Trophoblast cell (in vitro differentiated cells and primary cell): ENCODE measurements around the gene STKLD1.
A peak's percentile ranks its signal among the peaks of the same experiment; 100 is the strongest.

Source experiments
- DNase-seq, 2 donors: peaks; one replicate each; pipeline ENCODE4 v3.0.0-alpha.2; 2016
- H2AFZ ChIP-seq: 2 replicates; pipeline ENCODE4 v1.6.1; 2013; ENCODE audit warnings: low read length, moderate library complexity, mild to moderate bottlenecking; ENCODE audit not compliant: insufficient read depth, poor library complexity
- H2AK5ac ChIP-seq: 2 replicates; pipeline ENCODE4 v1.6.1; 2013; ENCODE audit warnings: mild to moderate bottlenecking, low read length
- H2BK120ac ChIP-seq: 2 replicates; pipeline ENCODE4 v1.6.1; 2013; ENCODE audit warnings: low read length, mild to moderate bottlenecking, moderate library complexity; ENCODE audit not compliant: insufficient read depth, poor library complexity
- H2BK12ac ChIP-seq: 2 replicates; pipeline ENCODE4 v1.6.1; 2013; ENCODE audit warnings: mild to moderate bottlenecking, low read length, moderate library complexity
- H2BK5ac ChIP-seq: 2 replicates; pipeline ENCODE4 v1.6.1; 2013; ENCODE audit warnings: low read length, low read depth, moderate library complexity, mild to moderate bottlenecking; ENCODE audit not compliant: poor library complexity
- H3K14ac ChIP-seq: 2 replicates; pipeline ENCODE4 v1.6.1; 2013; ENCODE audit warnings: mild to moderate bottlenecking, low read length
- H3K18ac ChIP-seq: 2 replicates; pipeline ENCODE4 v1.6.1; 2013; ENCODE audit warnings: mild to moderate bottlenecking, low read length
- H3K23ac ChIP-seq: 2 replicates; pipeline ENCODE4 v1.6.1; 2013; ENCODE audit warnings: low read length
- H3K27ac ChIP-seq: 2 replicates; pipeline ENCODE4 v1.5.1; 2013; ENCODE audit warnings: low read depth, mild to moderate bottlenecking, inconsistent platforms, low read length, moderate library complexity
- H3K27me3 ChIP-seq: 2 replicates; pipeline ENCODE4 v1.6.1; 2013; ENCODE audit warnings: inconsistent platforms, mild to moderate bottlenecking, low read length, moderate library complexity; ENCODE audit not compliant: insufficient read depth
- H3K36me3 ChIP-seq, 2 experiments: 1 replicate in 1 of 2; 2 replicates in 1 of 2; pipeline ENCODE4 v1.6.1; 2013; ENCODE audit warnings: low read length in 2 of 2, mild to moderate bottlenecking in 2 of 2, moderate library complexity in 1 of 2; ENCODE audit not compliant: insufficient read depth in 2 of 2, control insufficient read depth in 1 of 2
- H3K4ac ChIP-seq: 2 replicates; pipeline ENCODE4 v1.6.1; 2013; ENCODE audit warnings: low read depth, mild to moderate bottlenecking, low read length, moderate library complexity
- H3K4me1 ChIP-seq, 2 experiments: 1 replicate in 1 of 2; 2 replicates in 1 of 2; pipeline ENCODE4 v1.6.1; 2013; ENCODE audit warnings: low read length in 2 of 2, mild to moderate bottlenecking in 2 of 2, moderate library complexity in 1 of 2; ENCODE audit not compliant: insufficient read depth in 2 of 2, control insufficient read depth in 1 of 2
- H3K4me2 ChIP-seq: 2 replicates; pipeline ENCODE4 v1.6.1; 2013; ENCODE audit warnings: inconsistent platforms, mild to moderate bottlenecking, low read length, moderate library complexity
- H3K4me3 ChIP-seq: 2 replicates; pipeline ENCODE4 v1.5.1; 2013; ENCODE audit warnings: mild to moderate bottlenecking, low read depth, low read length, inconsistent platforms
- H3K79me1 ChIP-seq: one replicate; pipeline ENCODE4 v1.6.1; 2013; ENCODE audit warnings: low read length
- H3K79me2 ChIP-seq: 2 replicates; pipeline ENCODE4 v1.6.1; 2013; ENCODE audit warnings: low read length, mild to moderate bottlenecking; ENCODE audit not compliant: control insufficient read depth, insufficient read depth, poor library complexity
- H3K9ac ChIP-seq: 2 replicates; pipeline ENCODE4 v1.6.1; 2013; ENCODE audit warnings: mild to moderate bottlenecking, low read length
- H3K9me3 ChIP-seq: 2 replicates; pipeline ENCODE4 v1.6.1; 2013; ENCODE audit warnings: low read depth, mild to moderate bottlenecking, control low read depth, inconsistent platforms, low read length; ENCODE audit not compliant: insufficient read depth
- H4K12ac ChIP-seq: 2 replicates; pipeline ENCODE4 v1.6.1; 2013; ENCODE audit warnings: low read depth, mild to moderate bottlenecking, low read length, moderate library complexity
- H4K8ac ChIP-seq: 2 replicates; pipeline ENCODE4 v1.6.1; 2013; ENCODE audit warnings: low read depth, mild to moderate bottlenecking, low read length, moderate library complexity
- H4K91ac ChIP-seq: one replicate; pipeline ENCODE4 v1.6.1; 2013; ENCODE audit warnings: low read depth, mild to moderate bottlenecking, low read length, moderate library complexity
- WGBS: extraction: QIAGEN DNeasy Blood & Tissue Kit; methylation state at CpG from one replicate; pipeline ENCODE4 v1.1.7; 2013; ENCODE audit warnings: missing lambda C conversion rate; ENCODE audit not compliant: insufficient read length, insufficient coverage; ENCODE audit errors: extremely low coverage; 5-methylcytosine and 5-hydroxymethylcytosine counted together

STKLD1 gene

GRCh38 chr9:133352635-133353340, 23.4 kb upstream of the STKLD1 start:
- no peak overlapping the region for H2BK5ac ChIP-seq
- H3K36me3 ChIP-seq = peaks cover 41 to 52% of the 10 kb centered on the region in 2 experiments
- no peak overlapping the region for H3K18ac ChIP-seq
- H3K23ac ChIP-seq = no peak overlapping the region
- H3K27ac ChIP-seq = no peak overlapping the region
- no peak overlapping the region for H3K4ac ChIP-seq
- no peak overlapping the region for H2BK120ac ChIP-seq
- H3K9ac ChIP-seq = no peak overlapping the region
- no peak overlapping the region for H4K8ac ChIP-seq
- no peak overlapping the region for H4K12ac ChIP-seq
- H3K27me3 ChIP-seq = no peaks in the 10 kb centered on the region
- no peak overlapping the region for H4K91ac ChIP-seq
- H3K14ac ChIP-seq = no peak overlapping the region
- H3K79me2 ChIP-seq = peaks cover 13% of the 10 kb centered on the region
- no peak overlapping the region for H3K4me2 ChIP-seq
- peaks cover 12% of the 10 kb centered on the region for H3K79me1 ChIP-seq
- H3K9me3 ChIP-seq = no peaks in the 10 kb centered on the region
- no peak overlapping the region for H2AFZ ChIP-seq
- H3K4me3 ChIP-seq = no peak overlapping the region
- no CpG with 5 or more reads among the region's 8 CpGs for WGBS
- no peak for DNase-seq
- H3K4me1 ChIP-seq = peaks cover 4 to 24% of the 10 kb centered on the region in 2 experiments
- no peak overlapping the region for H2BK12ac ChIP-seq
- H2AK5ac ChIP-seq = no peak overlapping the region

GRCh38 chr9:133353548-133353947, 22.6 kb upstream of the STKLD1 start:
- H3K4me3 ChIP-seq = no peak overlapping the region
- no peak overlapping the region for H4K8ac ChIP-seq
- H3K23ac ChIP-seq = no peak overlapping the region
- H3K79me2 ChIP-seq = peaks cover 8% of the 10 kb centered on the region
- peaks cover 5% of the 10 kb centered on the region for H3K79me1 ChIP-seq
- DNase-seq = no peak
- H2BK12ac ChIP-seq = no peak overlapping the region
- no peak overlapping the region for H3K27ac ChIP-seq
- peaks cover 42 to 58% of the 10 kb centered on the region in 2 experiments for H3K36me3 ChIP-seq
- no peak overlapping the region for H3K9ac ChIP-seq
- H4K91ac ChIP-seq = no peak overlapping the region
- H3K27me3 ChIP-seq = no peaks in the 10 kb centered on the region
- no peak overlapping the region for H3K14ac ChIP-seq
- H2AFZ ChIP-seq = no peak overlapping the region
- no peak overlapping the region for H2BK120ac ChIP-seq
- no peaks in the 10 kb centered on the region for H3K9me3 ChIP-seq
- H3K18ac ChIP-seq = no peak overlapping the region
- no peak overlapping the region for H2BK5ac ChIP-seq
- H3K4me2 ChIP-seq = no peak overlapping the region
- WGBS = no CpG with 5 or more reads among the region's 5 CpGs
- H3K4ac ChIP-seq = no peak overlapping the region
- no peak overlapping the region for H2AK5ac ChIP-seq
- H3K4me1 ChIP-seq = peaks cover 4 to 25% of the 10 kb centered on the region in 2 experiments
- no peak overlapping the region for H4K12ac ChIP-seq

DNA sequence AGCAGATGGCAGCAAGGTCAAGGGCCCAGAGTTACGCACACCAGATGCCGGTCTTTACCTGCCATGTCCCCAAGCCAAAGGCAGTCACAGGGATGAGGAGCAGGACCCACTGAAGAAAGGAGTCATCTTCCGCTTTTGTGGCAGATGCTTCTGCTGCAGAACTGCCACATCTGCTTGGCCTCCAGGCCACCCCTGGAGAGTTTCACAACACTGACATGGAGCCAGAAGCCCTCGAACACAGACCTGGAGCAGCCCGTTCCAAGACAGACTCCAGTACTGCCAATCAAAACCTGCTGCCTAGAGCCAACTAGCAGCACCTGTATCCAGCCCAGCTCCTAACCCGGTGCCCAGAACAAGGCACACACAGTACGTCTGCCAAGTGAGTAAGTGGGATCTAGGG, 21.4 kb upstream of the STKLD1 start:
- no CpG with 5 or more reads among the region's 7 CpGs for WGBS
- no peak overlapping the region for H3K4me3 ChIP-seq
- no peaks in the 10 kb centered on the region for H3K27me3 ChIP-seq
- H4K91ac ChIP-seq = no peak overlapping the region
- peaks cover 45 to 62% of the 10 kb centered on the region in 2 experiments for H3K36me3 ChIP-seq
- H3K14ac ChIP-seq = no peak overlapping the region
- H3K4me2 ChIP-seq = no peak overlapping the region
- no peak overlapping the region for H2AFZ ChIP-seq
- H3K79me2 ChIP-seq = peaks cover 2% of the 10 kb centered on the region
- no peak for DNase-seq
- no peak overlapping the region for H3K27ac ChIP-seq
- no peak overlapping the region for H2BK12ac ChIP-seq
- H3K4me1 ChIP-seq = peaks cover 4 to 21% of the 10 kb centered on the region in 2 experiments
- no peak overlapping the region for H2BK120ac ChIP-seq
- no peak overlapping the region for H3K4ac ChIP-seq
- no peak overlapping the region for H4K8ac ChIP-seq
- no peak overlapping the region for H3K18ac ChIP-seq
- H2BK5ac ChIP-seq = no peak overlapping the region
- H2AK5ac ChIP-seq = no peak overlapping the region
- H3K9ac ChIP-seq = no peak overlapping the region
- no peak overlapping the region for H4K12ac ChIP-seq
- no peaks in the 10 kb centered on the region for H3K9me3 ChIP-seq
- H3K23ac ChIP-seq = no peak overlapping the region
- H3K79me1 ChIP-seq = peaks cover 3% of the 10 kb centered on the region

DNA sequence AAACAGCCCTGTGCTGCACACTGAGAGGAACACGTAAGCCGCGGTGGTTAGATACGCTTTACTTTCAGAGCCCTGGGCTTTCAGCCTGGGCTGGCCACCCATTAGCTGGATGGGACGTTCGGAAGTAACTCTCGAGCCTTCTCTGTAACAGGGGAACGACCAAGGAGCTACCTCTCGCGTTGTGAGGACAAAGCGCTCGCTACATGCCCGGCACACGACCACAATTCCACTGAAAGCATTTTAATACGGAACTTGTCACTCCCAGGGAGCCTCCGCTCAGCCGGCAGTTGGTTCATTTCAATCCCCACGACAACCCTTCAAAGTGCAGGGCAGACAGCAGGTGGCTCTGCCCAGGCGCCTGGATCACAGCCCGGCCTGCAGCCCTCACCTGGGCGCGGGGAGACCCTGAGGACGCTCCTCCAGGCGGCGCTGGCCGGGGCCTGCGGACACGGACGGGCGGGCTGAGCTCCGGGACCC, 20.2 kb upstream of the STKLD1 start:
- peak overlapping the region; percentile 87 for H3K9ac ChIP-seq
- H3K4me2 ChIP-seq = peak overlapping the region; percentile 84
- H3K36me3 ChIP-seq = peaks cover 47 to 62% of the 10 kb centered on the region in 2 experiments
- WGBS = no CpG with 5 or more reads among the region's 31 CpGs
- H3K18ac ChIP-seq = peak overlapping the region; percentile 55
- H2AK5ac ChIP-seq = peak overlapping the region; percentile 49
- H4K91ac ChIP-seq = peak overlapping the region; percentile 32
- peaks cover 4 to 21% of the 10 kb centered on the region in 2 experiments for H3K4me1 ChIP-seq
- peak overlapping the region; percentile 30 for H2BK120ac ChIP-seq
- H3K4me3 ChIP-seq = peak overlapping the region; percentile 96
- no peak overlapping the region for H2BK12ac ChIP-seq
- peak overlapping the region; percentile 6 for H2AFZ ChIP-seq
- peak in 1 of 2 donors; percentile 35 for DNase-seq
- no peak overlapping the region for H2BK5ac ChIP-seq
- peak overlapping the region; percentile 82 for H4K8ac ChIP-seq
- H3K23ac ChIP-seq = no peak overlapping the region
- no peaks in the 10 kb centered on the region for H3K27me3 ChIP-seq
- H4K12ac ChIP-seq = no peak overlapping the region
- H3K14ac ChIP-seq = peak overlapping the region; percentile 5
- H3K27ac ChIP-seq = no peak overlapping the region
- no peaks in the 10 kb centered on the region for H3K9me3 ChIP-seq
- peaks cover 2% of the 10 kb centered on the region for H3K79me2 ChIP-seq
- H3K4ac ChIP-seq = peak overlapping the region; percentile 16
- H3K79me1 ChIP-seq = peaks cover 3% of the 10 kb centered on the region
